SK-N-SH treated with all-trans-retinoic acid at 6 μM for 48 hours (cell line): ENCODE results near the gene GNG11.

ENCODE experiments used
- PATZ1 ChIP-seq: fragments of 250-450 bp; sonication (Bioruptor Pico); IDR thresholded peaks from 2 replicates; pipeline ENCODE4 v1.8.0; 2020; ENCODE audit warnings: mild to moderate bottlenecking, moderate library complexity, borderline replicate concordance
- POU6F1 ChIP-seq: fragments of 250-450 bp; sonication (Bioruptor Pico); IDR thresholded peaks from 2 replicates; pipeline ENCODE4 v1.8.0; 2021; ENCODE audit warnings: low read depth, mild to moderate bottlenecking, moderate library complexity, borderline replicate concordance
- SNAI2 ChIP-seq: fragments of 250-450 bp; sonication (Bioruptor Pico); IDR thresholded peaks from 2 replicates; pipeline ENCODE4 v1.5.0; 2020; ENCODE audit warnings: mild to moderate bottlenecking, moderate library complexity
- ZC3H10 ChIP-seq: fragments of 250-450 bp; sonication (Bioruptor Pico); IDR thresholded peaks from 2 replicates; pipeline ENCODE4 v1.5.1; 2021; ENCODE audit warnings: mild to moderate bottlenecking, moderate library complexity

Gene GNG11

GRCh38 chr7:93977211-93977950, 55.8 kb downstream of the GNG11 start (continued):
- TF ChIP-seq PATZ1 (CRISPR knock-in tag) (no peak), POU6F1 (CRISPR knock-in tag) (no peak), SNAI2 (CRISPR knock-in tag) (no peak), ZC3H10 (no peak)
